HG03095 (cell line): Measurements from ENCODE around the gene PRSS12.
"Not testable (repeated sequence)": the region's sequence is repeated elsewhere in the genome, so short reads cannot be mapped to it uniquely, and the experiment has no call there.

ENCODE experiments used
- ATAC-seq: cut with Tn5 transposase; IDR thresholded peaks from one replicate; pipeline ENCODE4 v1.9.1; 2021; ENCODE audit warnings: moderate library complexity; ENCODE audit not compliant: unreplicated experiment

PRSS12 gene

GRCh38 chr4:118325431-118325830 lies 27.4 kb downstream of the PRSS12 start:
- ATAC-seq: no peak

- ATAC-seq: no peak
Observed at GRCh38 chr4:118322831-118323502, 29.8 kb downstream of the PRSS12 start.

- ATAC-seq: no peak
Observed at GRCh38 chr4:118318931-118319330, 33.9 kb downstream of the PRSS12 start.

- no peak for ATAC-seq
Observed at GRCh38 chr4:118317691-118318090, 35.1 kb downstream of the PRSS12 start.

- ATAC-seq: no peak
Observed at GRCh38 chr4:118314221-118314620, 38.6 kb downstream of the PRSS12 start.

- ATAC-seq: no peak
Observed at GRCh38 chr4:118313098-118313497, 39.7 kb downstream of the PRSS12 start.

- no peak for ATAC-seq
Observed at GRCh38 chr4:118308306-118309030, 44.3 kb downstream of the PRSS12 start.

GRCh38 chr4:118307643-118308042 lies 45.2 kb downstream of the PRSS12 start:
- ATAC-seq: no peak

- not testable (repeated sequence) for ATAC-seq
Observed at GRCh38 chr4:118299619-118300018, 53.2 kb downstream of the PRSS12 start.

GRCh38 chr4:118296729-118297128 lies 56.1 kb downstream of the PRSS12 start:
- ATAC-seq: no peak

- ATAC-seq: no peak
Observed at GRCh38 chr4:118290951-118291350, 61.9 kb downstream of the PRSS12 start.

- no peak for ATAC-seq
Observed at GRCh38 chr4:118289794-118290193, 63.0 kb downstream of the PRSS12 start.

- ATAC-seq: no peak
Observed at GRCh38 chr4:118287711-118288451, 64.9 kb downstream of the PRSS12 start.

GRCh38 chr4:118286685-118287084 lies 66.1 kb downstream of the PRSS12 start:
- no peak for ATAC-seq

- no peak for ATAC-seq
Observed at GRCh38 chr4:118285931-118286330, 66.9 kb downstream of the PRSS12 start.

GRCh38 chr4:118284169-118284568 lies 68.6 kb downstream of the PRSS12 start:
- ATAC-seq: peak; percentile 45

- ATAC-seq: no peak
Observed at GRCh38 chr4:118282692-118283091, 70.1 kb downstream of the PRSS12 start.

- no peak for ATAC-seq
Observed at GRCh38 chr4:118281611-118282442, 71.0 kb downstream of the PRSS12 start.

GRCh38 chr4:118280501-118281218 lies 72.1 kb downstream of the PRSS12 start:
- peak; percentile 34 for ATAC-seq

GRCh38 chr4:118279920-118280432 lies 72.8 kb downstream of the PRSS12 start:
- no peak for ATAC-seq
